IMR-90 (cell line): Measurements from ENCODE around the gene RUFY1. TPM values are rescaled to one million over a fixed set of nuclear protein-coding genes. Genes with fewer than 3 reads are reported as not detected.
A peak's percentile ranks its signal among the peaks of the same experiment; 100 is the strongest.

ENCODE experiments used
- ATAC-seq: fragments of 200-7000 bp; cut with Tn5 transposase; 2 replicates; pipeline ENCODE4 v1.9.1; 2020; ENCODE audit warnings: low read depth, mild to moderate bottlenecking, moderate library complexity
- BruUV-seq: library from RNA; stranded (reverse); fragments of 400-500 nt; replicated peaks from 2 replicates; lab custom pipeline; 2021; lab: Mats Ljungman, UMichigan
- CTCF ChIA-PET: fragments of 300-600 bp; formaldehyde crosslinking; extraction: SDS; loops from one replicate; lab custom pipeline; 2021; ENCODE audit warnings: antibody characterized with exemption; lab: Yijun Ruan, JAX
- POLR2A ChIA-PET: fragments of 300-600 bp; sonication (Branson Sonifier 250); formaldehyde crosslinking; loops from one replicate; lab custom pipeline; 2022; ENCODE audit warnings: antibody characterized with exemption; ENCODE audit not compliant: unreplicated experiment; lab: Charles Lee
- DNase-seq: peaks from one replicate; pipeline ENCODE4 v3.0.0; 2013
- H2AFZ ChIP-seq: replicated peaks from 2 replicates; pipeline ENCODE3; 2013; ENCODE audit warnings: low read length, mild to moderate bottlenecking; ENCODE audit not compliant: poor library complexity
- H2AK5ac ChIP-seq: 2 replicates; pipeline ENCODE4 v1.6.1; 2013; ENCODE audit warnings: low read depth, low read length, inconsistent platforms
- H2AK9ac ChIP-seq: replicated peaks from 2 replicates; pipeline ENCODE3; 2013; ENCODE audit warnings: mild to moderate bottlenecking, low read depth, low read length, moderate library complexity; ENCODE audit not compliant: poor library complexity
- H2BK120ac ChIP-seq: 2 replicates; pipeline ENCODE4 v1.6.1; 2013; ENCODE audit warnings: low read depth, low read length, inconsistent platforms
- H2BK15ac ChIP-seq: 3 replicates; pipeline ENCODE4 v1.6.1; 2013; ENCODE audit warnings: low read depth, low read length, inconsistent platforms
- H2BK20ac ChIP-seq: 2 replicates; pipeline ENCODE4 v1.6.1; 2013; ENCODE audit warnings: low read depth, mild to moderate bottlenecking, inconsistent platforms, low read length, moderate library complexity
- H2BK5ac ChIP-seq: 2 replicates; pipeline ENCODE4 v1.6.1; 2013; ENCODE audit warnings: mild to moderate bottlenecking, low read depth, low read length, inconsistent platforms; ENCODE audit not compliant: poor library complexity, severe bottlenecking
- H3K14ac ChIP-seq: replicated peaks from 2 replicates; pipeline ENCODE4 v1.6.1; 2013; ENCODE audit warnings: low read depth, low read length, inconsistent platforms
- H3K18ac ChIP-seq: 2 replicates; pipeline ENCODE4 v1.6.1; 2013; ENCODE audit warnings: low read depth, low read length, control low read depth
- H3K23ac ChIP-seq: 2 replicates; pipeline ENCODE4 v1.6.1; 2013; ENCODE audit warnings: low read depth, low read length, inconsistent platforms
- H3K27ac ChIP-seq: 2 replicates; pipeline ENCODE4 v1.5.1; 2013; ENCODE audit warnings: mild to moderate bottlenecking, control low read depth, low read length; ENCODE audit not compliant: insufficient read depth
- H3K27me3 ChIP-seq: 2 replicates; pipeline ENCODE4 v1.6.1; 2013; ENCODE audit warnings: low read length; ENCODE audit not compliant: control insufficient read depth, insufficient read depth
- H3K36me3 ChIP-seq: 2 replicates; pipeline ENCODE4 v1.6.1; 2013; ENCODE audit warnings: low read length, mixed read lengths; ENCODE audit not compliant: control insufficient read depth, insufficient read depth
- H3K4ac ChIP-seq: 2 replicates; pipeline ENCODE4 v1.6.1; 2013; ENCODE audit warnings: low read depth, low read length, inconsistent platforms
- H3K4me1 ChIP-seq: 2 replicates; pipeline ENCODE4 v1.6.1; 2013; ENCODE audit warnings: low read length, mixed read lengths; ENCODE audit not compliant: control insufficient read depth, insufficient read depth
- H3K4me2 ChIP-seq: 2 replicates; pipeline ENCODE4 v1.6.1; 2013; ENCODE audit warnings: low read depth, mild to moderate bottlenecking, control low read depth, low read length, moderate library complexity
- H3K4me3 ChIP-seq: 2 replicates; pipeline ENCODE4 v1.5.1; 2013; ENCODE audit warnings: low read depth, mild to moderate bottlenecking, control low read depth, low read length, moderate library complexity; ENCODE audit not compliant: insufficient read depth
- H3K56ac ChIP-seq: 2 replicates; pipeline ENCODE4 v1.6.1; 2013; ENCODE audit warnings: low read length, inconsistent platforms; ENCODE audit not compliant: insufficient read depth; ENCODE audit errors: extremely low read depth
- H3K79me1 ChIP-seq, 2 experiments: 2 replicates each; pipeline ENCODE4 v1.6.1; 2013; ENCODE audit warnings: low read length in 2 of 2, inconsistent platforms in 1 of 2, low read depth in 1 of 2
- H3K9ac ChIP-seq: 2 replicates; pipeline ENCODE4 v1.6.1; 2013; ENCODE audit warnings: low read depth, low read length, control low read depth
- H3K9me1 ChIP-seq: 2 replicates; pipeline ENCODE4 v1.6.1; 2013; ENCODE audit warnings: low read length, inconsistent platforms; ENCODE audit not compliant: insufficient read depth
- H3K9me3 ChIP-seq: 2 replicates; pipeline ENCODE4 v1.6.1; 2013; ENCODE audit warnings: low read length; ENCODE audit not compliant: control insufficient read depth, insufficient read depth
- H4K20me1 ChIP-seq: 2 replicates; pipeline ENCODE4 v1.6.1; 2013; ENCODE audit warnings: low read length, inconsistent platforms; ENCODE audit not compliant: insufficient read depth
- H4K5ac ChIP-seq: 2 replicates; pipeline ENCODE4 v1.6.1; 2013; ENCODE audit warnings: mild to moderate bottlenecking, low read depth, low read length, control low read depth
- H4K8ac ChIP-seq, 2 experiments: 2 replicates each; pipeline ENCODE4 v1.6.1; 2013; ENCODE audit warnings: low read depth in 2 of 2, low read length in 2 of 2, control low read depth in 1 of 2, inconsistent platforms in 1 of 2
- H4K91ac ChIP-seq: 2 replicates; pipeline ENCODE4 v1.6.1; 2013; ENCODE audit warnings: low read depth, low read length, inconsistent platforms; ENCODE audit not compliant: insufficient read depth
- POLR2A ChIP-seq: IDR thresholded peaks from 2 replicates; pipeline ENCODE4 v1.6.1; 2012; ENCODE audit warnings: mild to moderate bottlenecking, low read depth, low read length
- RCOR1 ChIP-seq: IDR thresholded peaks from 2 replicates; pipeline ENCODE4 v1.6.1; 2012; ENCODE audit warnings: mild to moderate bottlenecking, low read length, improper control_type of control experiment; ENCODE audit not compliant: insufficient replicate concordance
- WGBS, 2 experiments: methylation state at CpG; one replicate each; pipeline versions ENCODE4 v1.1.5 to v1.1.7; 2013; ENCODE audit warnings: missing lambda C conversion rate in 2 of 2; ENCODE audit not compliant: insufficient read length in 1 of 2; ENCODE audit errors: extremely low coverage in 2 of 2; 5-methylcytosine and 5-hydroxymethylcytosine counted together
- dilution Hi-C: fragments of 300-500 bp; cut with HindIII; formaldehyde crosslinking; loops from one replicate; pipeline ENCODE4 v1.14.3; 2018; ENCODE audit warnings: low sequenced_read_pairs; ENCODE audit not compliant: unreplicated experiment
- in situ Hi-C: fragments of 300-500 bp; cut with MboI; formaldehyde crosslinking; loops from 3 replicates; pipeline ENCODE4 v1.14.3; 2019; ENCODE audit warnings: low sequenced_read_pairs, inconsistent platforms, mixed read lengths
- intact Hi-C: fragments of 100-400 bp; cut with micrococcal nuclease; formaldehyde crosslinking; loops from 2 replicates; pipeline ENCODE4 v1.10.0; 2022
- polyA plus RNA-seq, 3 experiments: library from polyadenylated mRNA; depleted of rRNA; stranded (reverse); fragments of >200 nt; gene quantifications; 2 replicates each; pipeline ENCODE4 v1.2.3, GENCODE V29; 2012; ENCODE audit warnings: low replicate concordance in 1 of 3
- total RNA-seq: library from RNA; depleted of rRNA; stranded (reverse); fragments of >200 nt; gene quantifications from 2 replicates; pipeline ENCODE4 v1.2.3, GENCODE V29; 2012

The RUFY1 gene
- total and polyA plus RNA-seq, 2 of the 4 experiments (the other 2 are of a cell fraction) = 19.5 to 21.8 TPM

DNA sequence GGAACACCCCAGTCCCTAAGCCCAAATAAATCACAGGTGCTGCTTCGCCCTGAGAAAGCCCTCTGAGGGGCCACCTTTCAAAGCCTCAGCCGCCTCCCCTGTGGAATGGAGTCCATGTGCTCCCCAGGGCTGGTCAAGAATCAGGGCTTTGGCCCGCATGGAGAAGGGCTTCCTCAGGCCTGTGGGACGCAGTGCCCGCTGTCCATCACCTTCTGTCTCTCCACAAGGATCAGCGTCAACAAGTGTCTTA is 56.5 kb downstream of the RUFY1 start:
- no peak; the same call in 1 of the 2 replicates for ATAC-seq
- TF ChIP-seq POLR2A (peak; percentile 31; the same call in 1 of the 2 replicates), RCOR1 (no peak)
- H3K36me3 ChIP-seq = peaks cover 69% of the 10 kb centered on the region

More for the DNA sequence above, 56.5 kb downstream of the RUFY1 start:
- Histone ChIP-seq H2BK20ac (no peak overlapping the region), H4K5ac (no peak overlapping the region), H2AFZ (no peak overlapping the region), H3K9me3 (no peaks in the 10 kb centered on the region), H3K9ac (no peak overlapping the region), H2BK15ac (no peak overlapping the region), H2AK9ac (no peak overlapping the region), H3K4me2 (no peak overlapping the region), H3K4ac (no peak overlapping the region), H3K4me1 (peaks cover 7% of the 10 kb centered on the region), H4K91ac (no peak overlapping the region), H3K27me3 (no peaks in the 10 kb centered on the region), H3K23ac (no peak overlapping the region), H3K79me1 (peaks cover 10 to 37% of the 10 kb centered on the region in 2 experiments; a peak in 3 of 4 replicates), H3K56ac (no peak overlapping the region), H2BK5ac (no peak overlapping the region), H3K18ac (no peak overlapping the region), H3K14ac (no peak overlapping the region), H2AK5ac (no peak overlapping the region), H3K9me1 (peaks cover 1% of the 10 kb centered on the region; the same call in 1 of the 2 replicates), H3K27ac (no peak overlapping the region), H4K20me1 (peaks cover 62% of the 10 kb centered on the region), H4K8ac (no peak overlapping the region), H2BK120ac (no peak overlapping the region), H3K4me3 (no peak overlapping the region)
- BruUV-seq = no TSS peak
- 95% methylated on average over 4 of the region's 6 CpGs; no CpG with 5 or more reads in 1 of the 2 experiments for WGBS, 2 experiments
- in situ Hi-C loops (no loop called here), dilution Hi-C loops (no loop called here), intact Hi-C loops (no loop called here)
- ChIA-PET POLR2A (no interaction called here), CTCF (interaction anchor here (1.0 kb wide), 1 partner anchor 8 kb away, joined by 6 read pairs; no protein-coding TSS in a partner anchor)
- no peak for DNase-seq
